KOPT-K1 (cell line): ENCODE results near the gene OTOP2.
"Not testable (repeated sequence)": the region's sequence is repeated elsewhere in the genome, so short reads cannot be mapped to it uniquely, and the experiment has no call there.

ENCODE experiments used
- H3K27ac ChIP-seq: fragments of 200-600 bp; sonication (generic); 2 replicates; pipeline ENCODE4 v1.5.1; 2016; ENCODE audit warnings: antibody characterized with exemption, mild to moderate bottlenecking, low read depth, low read length; ENCODE audit not compliant: poor library complexity, severe bottlenecking
- H3K36me3 ChIP-seq: fragments of 200-600 bp; sonication (generic); 2 replicates; pipeline ENCODE4 v1.5.1; 2017; ENCODE audit warnings: antibody characterized with exemption, mild to moderate bottlenecking, low read length, moderate library complexity; ENCODE audit not compliant: insufficient read depth
- H3K9me3 ChIP-seq: fragments of 200-600 bp; sonication (generic); 2 replicates; pipeline ENCODE4 v1.5.1; 2017; ENCODE audit warnings: antibody characterized with exemption, low read length, mild to moderate bottlenecking; ENCODE audit not compliant: insufficient read depth, poor library complexity, severe bottlenecking

The OTOP2 gene

DNA sequence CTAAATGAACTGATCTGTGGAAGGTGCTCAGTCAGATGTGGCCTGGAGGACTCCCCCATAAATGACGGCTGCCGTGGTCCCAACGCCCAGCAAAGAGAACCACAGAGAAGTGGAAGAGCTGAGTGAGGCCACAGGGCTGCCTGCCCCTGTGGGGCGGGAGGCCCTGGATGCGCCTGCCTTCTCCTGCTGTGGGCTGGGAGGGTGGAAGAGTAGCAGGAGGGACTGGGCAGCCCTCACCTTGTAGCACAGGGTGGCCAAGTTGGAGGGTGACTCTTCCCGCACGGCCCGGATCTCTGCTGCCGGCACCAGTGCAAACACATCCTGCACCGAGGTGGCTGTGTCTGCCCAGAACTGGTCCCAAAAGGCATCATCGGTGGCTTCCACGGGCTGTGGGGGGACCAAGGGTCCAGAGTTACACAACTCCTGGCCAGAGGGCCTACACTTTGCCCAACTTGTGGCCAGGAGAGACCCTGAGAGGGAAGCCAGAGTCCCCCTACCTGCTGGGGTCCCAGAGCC lies 40.2 kb downstream of the OTOP2 start:
- H3K9me3 ChIP-seq, result no peaks in the 10 kb centered on the region
- H3K36me3 ChIP-seq, result no peaks in the 10 kb centered on the region
- H3K27ac ChIP-seq, result no peak overlapping the region

- no peaks in the 10 kb centered on the region for H3K36me3 ChIP-seq
These were observed 41.0 kb downstream of the OTOP2 start for GRCh38 chr17:74964988-74965622.

GRCh38 chr17:74968361-74968780 lies 44.3 kb downstream of the OTOP2 start:
- Histone ChIP-seq H3K9me3 (no peaks in the 10 kb centered on the region), H3K27ac (no peak overlapping the region), H3K36me3 (no peaks in the 10 kb centered on the region)

More at GRCh38 chr17:74964988-74965622, 41.0 kb downstream of the OTOP2 start:
- Histone ChIP-seq H3K9me3 (no peaks in the 10 kb centered on the region), H3K27ac (no peak overlapping the region)

GRCh38 chr17:74969501-74969900 lies 45.4 kb downstream of the OTOP2 start:
- H3K27ac ChIP-seq, H3K36me3 ChIP-seq, H3K9me3 ChIP-seq: not testable (repeated sequence)

DNA sequence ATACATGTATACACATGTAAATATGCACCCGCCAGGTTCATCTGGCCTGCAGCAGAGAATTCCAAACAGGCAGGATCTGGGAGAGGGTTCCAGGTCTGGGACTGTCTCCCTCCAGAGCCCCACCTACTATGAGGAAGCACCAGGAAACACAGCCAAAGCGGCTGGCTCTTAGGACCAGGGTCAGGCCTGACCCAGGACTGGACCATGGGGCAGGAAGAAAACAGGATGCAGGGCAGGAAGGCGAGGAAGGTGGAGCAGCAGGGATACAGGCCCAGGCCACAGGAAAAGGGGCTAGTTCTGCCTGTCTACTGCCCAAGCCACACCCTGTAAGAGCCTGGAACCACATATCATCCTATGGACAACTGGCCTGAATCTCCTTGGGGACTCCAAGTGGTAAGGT lies 46.3 kb downstream of the OTOP2 start:
- Histone ChIP-seq H3K36me3 (no peaks in the 10 kb centered on the region), H3K9me3 (no peaks in the 10 kb centered on the region), H3K27ac (no peak overlapping the region)

GRCh38 chr17:74971069-74971841 lies 47.2 kb downstream of the OTOP2 start:
- Histone ChIP-seq H3K36me3 (no peaks in the 10 kb centered on the region), H3K9me3 (no peaks in the 10 kb centered on the region), H3K27ac (no peak overlapping the region)

DNA sequence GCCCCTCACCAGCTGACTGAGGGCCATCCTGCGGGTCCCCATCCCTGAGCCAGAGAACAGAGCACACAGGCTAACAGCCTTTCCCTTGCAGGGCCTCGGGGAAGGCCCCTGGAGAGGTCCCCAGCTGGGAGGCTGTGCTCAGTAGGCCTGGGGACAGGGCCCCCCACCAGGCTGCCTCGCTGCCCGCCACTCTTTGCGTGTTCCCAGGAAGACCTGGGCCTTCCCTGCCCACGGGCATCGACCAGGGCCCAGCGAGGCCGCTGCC lies 47.7 kb downstream of the OTOP2 start:
- Histone ChIP-seq H3K36me3 (no peaks in the 10 kb centered on the region), H3K27ac (no peak overlapping the region), H3K9me3 (no peaks in the 10 kb centered on the region)

DNA sequence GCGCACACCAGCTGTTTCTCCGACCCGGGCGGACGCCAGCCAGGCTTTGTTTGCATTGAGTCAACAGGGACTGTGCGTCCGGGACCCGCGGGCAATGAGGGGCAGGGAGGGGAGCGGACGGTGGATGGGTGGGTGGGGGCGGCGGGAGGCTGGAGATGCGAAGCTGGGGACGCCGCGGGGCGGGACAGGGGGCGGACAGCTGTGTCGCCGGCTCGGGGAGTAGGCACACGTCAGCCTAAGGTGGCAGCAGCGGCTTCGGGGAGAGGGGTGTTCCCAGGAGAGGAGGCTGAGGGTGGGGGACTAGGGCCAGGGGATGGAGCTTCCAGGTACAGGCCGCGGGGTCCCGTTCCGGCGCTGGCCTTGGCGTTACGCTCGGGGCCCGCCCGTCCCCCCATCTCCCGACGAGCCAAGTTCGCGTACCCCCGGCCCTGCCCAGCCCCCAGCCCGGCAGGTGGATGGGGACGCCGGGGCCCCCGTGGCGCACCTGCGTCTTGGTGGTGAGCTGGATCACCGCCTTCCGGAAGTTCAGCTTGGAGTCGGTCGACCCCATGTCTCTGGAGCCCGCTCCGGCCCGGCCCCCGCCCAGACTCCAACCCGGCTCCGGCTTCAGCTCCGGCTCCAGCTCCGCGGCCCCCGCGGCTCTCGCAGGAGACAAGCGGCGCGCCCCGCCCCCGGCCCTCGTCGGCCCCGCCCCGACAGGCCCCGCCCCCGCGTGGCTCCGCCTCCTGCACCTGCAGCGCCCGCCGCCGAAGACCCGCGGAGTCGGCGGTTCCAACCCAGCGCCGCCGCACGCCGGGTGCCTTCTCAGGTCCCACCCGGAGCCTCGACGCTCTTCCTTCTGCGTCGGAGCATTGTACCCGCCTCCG lies 48.3 kb downstream of the OTOP2 start, which contains the start of gene HID1:
HID1 (minus strand) TSS at position 653 of the 866 bp plus-strand sequence; CDS start at position 550, 103 bp downstream.
- H3K27ac ChIP-seq, result no peak within 1 kb of the TSS

DNA sequence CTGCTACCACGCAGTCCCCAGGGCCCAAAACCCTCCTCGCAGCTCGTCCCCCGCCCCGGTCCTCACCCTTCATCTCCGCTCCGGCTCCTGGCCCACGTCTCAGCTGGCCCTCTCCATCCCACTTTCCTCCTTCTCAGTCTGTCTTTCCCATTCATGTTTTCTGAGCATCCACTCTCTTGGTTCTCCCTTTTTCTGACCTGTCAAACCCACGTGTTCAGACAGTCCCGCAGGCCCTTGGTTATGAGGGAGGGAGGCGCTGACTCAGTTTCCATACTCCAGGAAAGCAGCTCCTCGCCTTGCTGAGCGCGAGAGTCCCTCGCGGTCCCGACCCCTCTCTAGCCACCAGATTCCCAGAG lies 48.9 kb downstream of the OTOP2 start:
- Histone ChIP-seq H3K9me3 (no peaks in the 10 kb centered on the region), H3K36me3 (no peaks in the 10 kb centered on the region), H3K27ac (no peak overlapping the region)

More for the DNA sequence above, 48.3 kb downstream of the OTOP2 start, which contains the start of gene HID1:
- Histone ChIP-seq H3K9me3 (no peaks in the 10 kb centered on the region), H3K36me3 (no peaks in the 10 kb centered on the region)

DNA sequence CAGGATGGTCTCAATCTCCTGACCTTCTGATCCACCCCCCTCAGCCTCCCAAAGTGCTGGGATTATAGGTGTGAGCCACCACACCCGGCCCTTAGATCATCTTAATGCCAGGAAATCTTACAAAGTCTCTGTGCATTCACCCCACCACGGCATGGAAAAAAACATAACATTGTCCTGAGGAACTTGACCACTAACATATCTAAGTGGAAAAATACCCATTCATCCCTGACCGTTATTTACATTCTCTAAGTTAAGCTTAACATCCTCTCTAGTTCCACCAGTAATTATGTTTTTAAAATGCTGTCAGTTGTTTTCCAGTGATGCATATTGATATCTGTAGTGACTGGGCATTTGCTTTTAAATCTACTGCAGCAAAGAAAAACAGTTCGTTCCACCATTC lies 51.9 kb downstream of the OTOP2 start:
- Histone ChIP-seq H3K9me3 (no peaks in the 10 kb centered on the region), H3K27ac (no peak overlapping the region), H3K36me3 (no peaks in the 10 kb centered on the region)

DNA sequence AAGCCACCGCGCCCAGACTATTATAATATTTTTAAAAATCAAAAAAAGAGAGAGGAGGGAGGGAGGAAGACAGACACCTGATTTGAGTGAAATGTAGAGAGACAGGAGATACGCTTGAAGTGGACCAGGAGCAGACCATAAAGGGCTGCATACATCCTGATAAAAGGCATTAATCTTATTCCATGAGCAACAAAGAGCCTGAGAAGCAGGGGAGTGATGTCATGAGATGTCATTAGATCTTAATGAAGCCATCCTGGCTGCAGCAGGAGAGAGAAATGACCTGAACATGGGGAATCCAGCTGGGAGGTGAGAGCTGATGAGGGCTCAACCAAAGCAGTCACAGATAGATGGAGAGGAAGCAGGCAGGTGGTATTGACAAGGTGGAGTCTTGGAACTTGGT lies 53.7 kb downstream of the OTOP2 start:
- Histone ChIP-seq H3K9me3 (no peaks in the 10 kb centered on the region), H3K36me3 (no peaks in the 10 kb centered on the region), H3K27ac (no peak overlapping the region)

DNA sequence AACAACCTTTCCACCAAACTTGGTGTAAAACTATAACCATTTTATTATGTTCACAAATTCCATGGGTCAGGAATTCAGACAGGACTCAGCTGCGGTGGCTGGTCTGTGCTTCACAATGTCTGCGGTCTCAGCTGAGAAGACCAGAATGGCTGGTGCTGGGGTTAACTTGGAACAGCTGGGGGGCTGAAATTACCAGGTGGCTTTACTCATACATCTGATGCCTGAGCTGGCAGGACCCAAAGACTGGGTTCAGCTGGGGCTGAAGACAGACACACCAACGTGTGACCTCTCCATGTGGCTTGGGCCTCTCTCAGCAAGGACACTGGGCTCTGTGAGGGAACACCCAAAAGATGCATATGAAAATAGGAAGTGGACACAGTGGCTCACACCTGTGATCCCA lies 54.2 kb downstream of the OTOP2 start:
- no peak overlapping the region for H3K27ac ChIP-seq

DNA sequence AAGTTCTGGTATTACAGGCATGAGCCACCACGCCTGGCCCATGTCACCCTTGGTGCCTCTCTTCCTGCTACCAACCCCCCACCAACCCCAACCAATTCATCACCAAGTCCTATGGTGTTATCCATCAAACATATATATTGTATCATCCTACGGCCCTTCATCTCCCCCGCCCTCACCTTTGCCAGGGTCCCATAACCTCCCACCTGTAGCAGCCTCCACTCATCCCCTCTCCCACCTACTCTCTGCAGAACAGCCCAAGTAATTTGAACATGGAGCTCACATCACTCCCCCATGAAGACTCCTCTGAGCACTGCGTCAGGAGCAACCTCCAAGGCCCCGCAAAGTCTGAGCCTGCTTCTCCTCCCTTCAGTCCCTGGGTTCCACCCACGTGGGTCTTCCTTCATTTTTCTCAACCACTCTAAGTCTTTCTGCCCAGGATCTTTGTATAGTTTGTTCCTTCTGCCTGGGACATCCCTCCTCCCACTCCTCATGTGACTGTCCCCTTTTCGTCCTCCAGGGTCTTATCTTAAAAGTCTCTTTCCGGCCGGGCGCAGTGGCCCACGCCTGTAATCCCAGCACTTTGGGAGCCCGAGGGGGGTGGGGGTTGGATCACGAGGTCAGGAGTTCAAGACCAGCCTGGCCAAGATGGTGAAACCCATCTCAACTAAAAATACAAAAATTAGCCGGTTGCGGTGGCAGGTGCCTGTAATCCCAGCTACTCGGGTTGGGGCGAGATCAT lies 55.5 kb downstream of the OTOP2 start:
- H3K9me3 ChIP-seq, result no peaks in the 10 kb centered on the region
- H3K36me3 ChIP-seq, result no peaks in the 10 kb centered on the region
- no peak overlapping the region for H3K27ac ChIP-seq

More for the DNA sequence above, 54.2 kb downstream of the OTOP2 start:
- no peaks in the 10 kb centered on the region for H3K9me3 ChIP-seq
- H3K36me3 ChIP-seq, result no peaks in the 10 kb centered on the region

- Histone ChIP-seq H3K27ac (no peak overlapping the region), H3K9me3 (no peaks in the 10 kb centered on the region), H3K36me3 (no peaks in the 10 kb centered on the region)
These were observed 57.4 kb downstream of the OTOP2 start for GRCh38 chr17:74981318-74981978.
